Mucosa of rectum (tissue), 2 donors: ENCODE results near the gene MYO10.
A peak's percentile ranks its signal among the peaks of the same experiment; 100 is the strongest.

Experiments
- H3K27ac ChIP-seq, 2 donors: one replicate each; pipeline ENCODE4 v1.7.0; 2013; ENCODE audit warnings: inconsistent platforms in 2 of 2, low read depth in 2 of 2, low read length in 2 of 2
- H3K27me3 ChIP-seq, 2 donors: one replicate each; pipeline ENCODE4 v1.7.0; 2013; ENCODE audit warnings: low read length in 2 of 2; ENCODE audit not compliant: control insufficient read depth in 2 of 2, insufficient read depth in 2 of 2
- H3K36me3 ChIP-seq, 2 donors: one replicate each; pipeline ENCODE4 v1.7.0; 2013; ENCODE audit warnings: low read length in 2 of 2; ENCODE audit not compliant: control insufficient read depth in 2 of 2, insufficient read depth in 2 of 2
- H3K4me1 ChIP-seq, 2 donors: one replicate each; pipeline ENCODE4 v1.7.0; 2013; ENCODE audit warnings: low read length in 2 of 2, mild to moderate bottlenecking in 1 of 2; ENCODE audit not compliant: control insufficient read depth in 2 of 2, insufficient read depth in 2 of 2
- H3K4me3 ChIP-seq, 2 donors: one replicate each; pipeline ENCODE4 v1.7.0; 2013; ENCODE audit warnings: low read length in 2 of 2
- H3K9ac ChIP-seq, 2 donors: one replicate each; pipeline ENCODE4 v1.7.0; 2013; ENCODE audit warnings: low read length in 2 of 2, low read depth in 1 of 2, mild to moderate bottlenecking in 1 of 2
- H3K9me3 ChIP-seq, 2 donors: one replicate each; pipeline ENCODE4 v1.7.0; 2013; ENCODE audit warnings: low read length in 2 of 2; ENCODE audit not compliant: control insufficient read depth in 2 of 2
- donor health status: healthy.
- donor health status: Normal muscosa, but diverticular disease.

The MYO10 gene

DNA sequence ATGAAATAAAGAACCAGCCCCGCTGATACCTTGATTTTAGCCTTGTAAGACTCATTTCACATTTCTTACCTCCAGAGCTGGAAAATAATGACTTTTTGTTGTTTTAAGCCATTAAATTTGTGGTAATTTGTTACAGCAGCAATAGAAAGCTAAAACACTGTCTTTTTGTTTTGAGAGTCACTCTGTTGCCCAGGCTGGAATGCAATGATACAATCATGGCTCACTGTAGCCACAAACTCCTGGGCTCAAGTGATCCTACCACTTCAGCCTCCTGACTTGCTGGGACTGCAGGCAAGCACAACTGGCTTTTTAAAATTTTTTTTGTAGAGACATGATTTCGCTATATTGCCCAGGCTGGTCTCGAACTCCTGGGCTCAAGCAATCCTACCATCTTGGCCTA is 34.7 kb upstream of the MYO10 start:
- no peak overlapping the region for H3K9ac ChIP-seq
- H3K4me3 ChIP-seq: no peak overlapping the region
- H3K36me3 ChIP-seq: no peaks in the 10 kb centered on the region
- no peaks in the 10 kb centered on the region for H3K27me3 ChIP-seq
- no peak overlapping the region for H3K27ac ChIP-seq
- no peaks in the 10 kb centered on the region for H3K9me3 ChIP-seq
- H3K4me1 ChIP-seq: no peaks in the 10 kb centered on the region

DNA sequence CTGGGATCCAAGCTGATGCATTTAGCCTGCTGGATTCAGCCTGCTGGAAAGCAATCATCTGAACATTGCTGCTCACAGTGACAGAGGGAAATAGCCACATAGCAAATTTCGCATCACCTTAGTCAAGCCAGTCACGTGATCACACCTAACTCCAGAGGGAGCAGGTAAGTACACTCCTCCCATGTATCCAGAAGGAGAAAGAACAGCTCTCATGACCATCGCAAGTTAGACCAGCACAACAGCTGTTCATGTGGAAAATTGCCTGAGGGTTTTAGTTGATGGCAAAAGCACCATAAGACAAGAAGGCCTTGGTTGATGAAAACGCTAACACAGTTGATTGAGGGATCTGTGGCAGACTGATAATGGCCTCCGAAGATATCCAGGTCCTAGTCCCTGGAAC is 34.2 kb upstream of the MYO10 start:
- no peak overlapping the region for H3K4me3 ChIP-seq

DNA sequence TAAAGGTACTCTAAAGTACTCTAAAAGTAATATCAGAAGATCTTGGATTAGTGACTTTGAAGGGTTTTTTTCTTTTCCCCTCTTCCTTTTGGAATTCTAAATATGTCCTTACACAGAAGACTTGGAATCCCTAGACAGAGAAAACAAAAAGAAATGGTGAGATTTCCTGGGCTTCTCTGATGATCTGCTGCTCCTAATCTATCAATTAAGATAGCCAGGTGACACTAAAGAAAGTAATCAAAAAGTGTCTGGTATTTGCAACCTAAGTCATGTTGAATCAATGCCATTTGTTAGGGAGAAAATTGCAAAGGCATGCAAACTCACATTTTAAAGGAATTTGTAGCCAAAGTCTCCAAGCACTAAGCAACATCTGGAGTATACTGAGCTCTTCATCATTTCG is 29.5 kb upstream of the MYO10 start:
- H3K4me1 ChIP-seq: no peaks in the 10 kb centered on the region
- no peaks in the 10 kb centered on the region for H3K27me3 ChIP-seq
- H3K9ac ChIP-seq: no peak overlapping the region
- H3K4me3 ChIP-seq: no peak overlapping the region
- H3K27ac ChIP-seq: no peak overlapping the region
- H3K9me3 ChIP-seq: no peaks in the 10 kb centered on the region
- no peaks in the 10 kb centered on the region for H3K36me3 ChIP-seq

More for the DNA sequence above, 34.2 kb upstream of the MYO10 start:
- Histone ChIP-seq H3K36me3 (no peaks in the 10 kb centered on the region), H3K9ac (no peak overlapping the region), H3K27me3 (no peaks in the 10 kb centered on the region), H3K4me1 (no peaks in the 10 kb centered on the region), H3K9me3 (no peaks in the 10 kb centered on the region), H3K27ac (no peak overlapping the region)

DNA sequence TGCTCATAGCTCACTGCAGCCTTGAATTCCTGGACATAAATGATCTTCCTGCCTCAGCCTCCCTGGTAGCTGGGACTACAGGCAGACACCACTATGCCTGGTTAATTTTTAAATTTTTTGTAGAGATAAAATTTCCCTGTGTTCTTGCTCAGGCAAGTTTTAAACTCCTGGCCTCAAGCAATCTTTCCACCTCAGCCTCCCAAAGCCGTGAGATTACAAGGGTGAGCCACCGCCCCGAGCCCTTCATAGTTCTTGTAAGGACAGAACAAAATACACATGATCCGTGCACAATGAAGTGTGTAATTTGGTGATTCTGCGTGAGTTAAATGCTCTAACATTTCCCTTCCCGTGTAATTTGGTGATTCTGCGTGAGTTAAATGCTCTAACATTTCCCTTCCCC is 27.7 kb upstream of the MYO10 start:
- no peaks in the 10 kb centered on the region for H3K36me3 ChIP-seq
- H3K27ac ChIP-seq: no peak overlapping the region
- no peaks in the 10 kb centered on the region for H3K4me1 ChIP-seq
- H3K27me3 ChIP-seq: no peaks in the 10 kb centered on the region
- H3K4me3 ChIP-seq: no peak overlapping the region
- no peak overlapping the region for H3K9ac ChIP-seq
- no peaks in the 10 kb centered on the region for H3K9me3 ChIP-seq

DNA sequence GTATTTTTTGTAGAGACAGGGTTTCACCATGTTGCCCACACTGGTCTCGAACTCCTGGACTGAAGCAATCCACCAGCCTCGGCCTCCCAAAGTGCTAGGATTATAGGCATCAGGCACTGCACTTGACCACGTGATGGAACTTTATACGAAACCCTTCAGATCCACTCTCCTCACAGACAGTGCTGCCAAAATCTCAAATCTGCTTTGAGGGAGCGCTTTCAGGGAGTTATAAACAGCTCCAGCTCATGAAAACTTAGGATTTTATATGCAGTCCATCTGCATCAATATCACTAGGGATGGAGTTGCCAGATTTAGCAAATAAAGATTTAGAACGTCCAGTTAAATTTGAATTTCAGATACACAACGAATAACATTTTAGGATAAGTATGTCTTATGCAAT is 25.0 kb upstream of the MYO10 start:
- H3K27ac ChIP-seq: no peak overlapping the region
- H3K36me3 ChIP-seq: no peaks in the 10 kb centered on the region
- no peak overlapping the region for H3K4me3 ChIP-seq
- no peaks in the 10 kb centered on the region for H3K27me3 ChIP-seq
- H3K4me1 ChIP-seq: no peaks in the 10 kb centered on the region
- H3K9ac ChIP-seq: no peak overlapping the region
- H3K9me3 ChIP-seq: no peaks in the 10 kb centered on the region

DNA sequence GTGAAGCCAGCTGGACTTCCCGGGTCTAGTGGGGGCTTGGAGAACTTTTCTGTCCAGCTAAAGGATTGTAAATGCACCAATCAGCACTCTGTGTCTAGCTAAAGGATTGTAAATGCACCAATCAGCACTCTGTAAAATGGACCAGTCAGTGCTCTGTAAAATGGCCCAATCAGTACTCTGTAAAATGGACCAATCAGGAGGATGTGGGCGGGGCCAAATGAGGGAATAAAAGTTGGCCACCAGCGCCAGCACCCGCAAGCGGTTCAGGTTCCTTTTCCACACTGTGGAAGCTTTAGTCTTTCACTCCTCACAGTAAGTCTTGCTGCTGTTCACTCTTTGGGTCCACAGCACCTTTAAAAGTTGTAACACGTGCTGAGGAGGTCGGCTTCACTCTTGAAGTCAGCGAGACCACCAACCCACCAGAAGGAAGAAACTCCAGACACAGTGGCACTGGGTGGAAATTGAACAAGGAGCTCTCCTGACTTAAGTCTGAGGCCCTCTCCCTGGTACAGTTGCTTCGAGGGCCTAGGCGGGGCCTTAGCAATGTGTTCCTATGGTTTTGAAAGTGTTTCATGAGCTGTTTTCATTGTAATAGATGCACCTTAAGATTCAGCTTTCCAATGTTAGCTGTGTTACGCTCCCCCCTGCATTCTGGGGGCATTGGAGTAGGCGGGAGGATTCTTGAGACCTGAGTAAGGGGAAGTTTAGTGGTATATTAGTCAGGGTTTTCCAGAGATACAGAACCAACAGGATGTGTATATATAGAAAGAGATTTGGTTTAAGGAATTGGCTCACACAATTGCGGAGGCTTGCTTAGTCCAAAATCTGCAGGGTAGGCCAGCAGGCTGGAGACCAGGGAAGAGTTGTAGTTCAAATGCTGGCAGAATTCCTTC is 21.5 kb upstream of the MYO10 start:
- H3K9ac ChIP-seq: no peak overlapping the region
- H3K4me3 ChIP-seq: no peak overlapping the region
- no peaks in the 10 kb centered on the region for H3K27me3 ChIP-seq
- no peak overlapping the region for H3K27ac ChIP-seq
- no peaks in the 10 kb centered on the region for H3K4me1 ChIP-seq
- no peaks in the 10 kb centered on the region for H3K9me3 ChIP-seq
- H3K36me3 ChIP-seq: no peaks in the 10 kb centered on the region

DNA sequence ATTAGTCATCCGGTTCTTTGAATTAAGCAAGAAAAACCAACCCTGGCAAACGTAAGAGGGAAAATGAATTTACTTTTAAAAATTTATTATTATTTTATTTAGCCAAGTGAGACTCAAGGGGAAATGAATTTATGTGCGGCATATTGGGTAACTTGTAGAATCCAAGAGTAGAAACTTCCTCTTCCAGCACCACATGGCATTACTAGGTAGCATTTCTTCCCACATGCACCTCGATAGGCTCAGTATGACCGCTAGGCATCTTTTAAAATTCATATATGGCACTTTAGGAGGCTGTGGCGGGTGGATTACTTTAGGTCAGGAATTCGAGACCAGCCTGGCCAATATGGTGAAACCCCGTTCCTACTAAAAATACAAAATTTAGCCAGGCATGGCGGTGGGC is 17.6 kb upstream of the MYO10 start:
- no peak overlapping the region for H3K9ac ChIP-seq

DNA sequence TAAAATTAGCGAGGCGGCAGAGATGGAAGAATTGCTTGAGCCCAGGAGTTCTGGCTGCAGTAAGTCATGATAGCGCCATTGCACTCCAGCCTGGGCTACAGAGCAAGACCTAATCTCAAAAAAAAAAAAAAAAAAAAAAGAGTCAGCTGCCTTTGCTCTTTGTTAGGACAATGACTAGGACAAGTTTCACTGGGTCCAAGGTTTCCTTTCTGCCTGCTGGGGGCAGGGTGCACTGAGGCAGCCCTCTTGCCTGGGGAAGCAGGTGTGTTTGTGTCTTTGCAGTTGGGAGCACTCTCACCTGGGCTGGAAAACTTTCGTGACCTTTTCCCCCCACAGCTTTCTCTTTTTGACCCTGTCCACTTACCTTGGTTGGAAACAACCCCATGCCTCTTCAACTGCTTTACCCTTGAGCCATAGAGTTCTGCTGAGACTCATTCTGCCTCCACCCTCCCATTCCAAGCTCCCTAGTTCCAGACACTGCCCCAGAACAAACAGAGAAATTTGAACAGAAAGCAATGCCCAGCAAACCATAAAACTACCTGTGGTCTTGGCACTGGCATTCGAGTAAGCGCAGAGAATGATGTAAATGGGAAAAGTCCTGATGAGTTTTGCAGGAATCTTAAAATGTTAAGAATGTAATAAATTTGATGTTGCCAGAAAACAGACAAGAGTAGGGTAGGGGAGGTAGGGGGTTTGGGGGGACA is 17.0 kb upstream of the MYO10 start:
- Histone ChIP-seq H3K4me3 (no peak overlapping the region), H3K9ac (no peak overlapping the region), H3K4me1 (no peaks in the 10 kb centered on the region), H3K27me3 (no peaks in the 10 kb centered on the region), H3K27ac (peak overlapping the region in 1 of 2 donors; percentile 5), H3K36me3 (no peaks in the 10 kb centered on the region), H3K9me3 (no peaks in the 10 kb centered on the region)

More for the DNA sequence above, 17.6 kb upstream of the MYO10 start:
- Histone ChIP-seq H3K4me1 (no peaks in the 10 kb centered on the region), H3K9me3 (no peaks in the 10 kb centered on the region), H3K36me3 (no peaks in the 10 kb centered on the region), H3K27ac (no peak overlapping the region), H3K4me3 (no peak overlapping the region), H3K27me3 (no peaks in the 10 kb centered on the region)

DNA sequence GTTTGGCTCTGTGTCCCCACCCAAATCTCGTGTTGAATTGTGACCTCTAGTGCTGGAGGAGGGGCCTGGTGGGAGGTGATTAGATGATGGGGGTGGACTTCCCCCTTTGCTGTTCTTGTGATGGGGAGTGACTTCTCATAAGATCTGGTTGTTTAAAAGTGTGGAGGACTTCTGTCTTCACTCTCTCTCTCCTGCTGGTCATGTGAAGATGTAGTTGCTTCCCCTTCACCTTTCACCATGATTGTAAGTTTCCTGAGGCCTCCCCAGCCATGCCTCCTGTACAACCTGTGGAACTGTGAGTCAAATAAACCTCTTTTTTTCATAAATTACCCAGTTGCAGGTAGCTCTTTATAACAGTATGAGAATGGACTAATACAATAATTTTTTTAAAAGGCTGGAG is 10.6 kb upstream of the MYO10 start:
- Histone ChIP-seq H3K36me3 (no peaks in the 10 kb centered on the region), H3K27ac (no peak overlapping the region), H3K4me1 (no peaks in the 10 kb centered on the region), H3K27me3 (no peaks in the 10 kb centered on the region), H3K4me3 (no peak overlapping the region), H3K9me3 (no peaks in the 10 kb centered on the region), H3K9ac (no peak overlapping the region)

DNA sequence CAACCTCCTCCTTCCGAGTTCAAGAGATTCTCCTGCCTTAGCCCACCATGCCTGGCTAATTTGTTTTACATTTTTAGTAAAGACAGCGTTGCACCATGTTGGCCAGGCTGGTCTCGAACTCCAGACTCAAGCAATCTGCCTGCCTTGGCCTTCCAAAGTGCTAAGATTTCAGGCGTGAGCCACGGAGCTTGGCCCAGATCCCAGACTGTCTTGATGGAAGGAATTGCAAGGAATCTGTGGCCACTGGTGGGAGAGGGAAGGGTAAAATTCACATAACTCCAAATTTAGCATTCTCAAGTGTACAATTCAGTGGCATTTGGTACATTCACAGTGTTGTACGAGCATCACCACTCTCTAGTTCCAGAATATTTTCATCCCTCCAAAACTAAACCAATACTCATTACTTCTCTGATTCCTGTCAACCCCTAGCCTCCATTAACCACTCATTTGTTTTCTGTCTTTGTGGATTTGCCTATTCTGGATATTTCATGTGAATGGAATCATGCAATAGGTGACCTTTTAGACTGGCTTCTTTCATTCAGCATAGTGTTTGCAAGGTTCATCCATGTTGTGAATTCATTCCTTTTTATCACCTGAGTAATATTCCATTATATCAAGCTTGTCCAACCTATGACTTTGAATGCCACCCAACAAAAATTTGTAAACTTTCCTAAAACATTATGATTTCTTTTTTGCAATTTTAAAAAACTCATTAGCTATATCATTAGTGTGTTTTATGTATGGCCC is 8.9 kb upstream of the MYO10 start:
- Histone ChIP-seq H3K36me3 (no peaks in the 10 kb centered on the region), H3K27ac (no peak overlapping the region), H3K9ac (no peak overlapping the region), H3K9me3 (no peaks in the 10 kb centered on the region), H3K4me3 (no peak overlapping the region), H3K27me3 (no peaks in the 10 kb centered on the region), H3K4me1 (no peaks in the 10 kb centered on the region)
